Prostate gland (tissue), 2 donors: ENCODE data around the gene CNTNAP2.

ENCODE experiments used
- CTCF ChIP-seq, 4 experiments: fragments of 200-600 bp in 2 of 4; fragments of 450-650 bp in 2 of 4; sonication (generic) in 2 of 4; IDR thresholded peaks; 1 replicate in 3 of 4; 2 replicates in 1 of 4; pipeline ENCODE4 v1.5.1; 2016 to 2019; ENCODE audit warnings: antibody characterized with exemption in 4 of 4, mild to moderate bottlenecking in 2 of 4, moderate library complexity in 2 of 4
- POLR2A ChIP-seq: fragments of 450-650 bp; IDR thresholded peaks from one replicate; pipeline ENCODE4 v1.6.1; 2016; ENCODE audit warnings: antibody characterized with exemption, mild to moderate bottlenecking
- POLR2AphosphoS5 ChIP-seq: sonication (generic); formaldehyde crosslinking; IDR thresholded peaks from one replicate; pipeline ENCODE4 v1.6.1; 2017; ENCODE audit warnings: antibody characterized with exemption

- TF ChIP-seq POLR2AphosphoS5 (no peak), POLR2A (no peak), CTCF (IDR thresholded peaks at IDR 0.05) (no peak)
Observed at GRCh38 chr7:147249956-147250355, 1133.4 kb downstream of the CNTNAP2 start.
